ENCODE results near the gene SNF8.

DNA sequence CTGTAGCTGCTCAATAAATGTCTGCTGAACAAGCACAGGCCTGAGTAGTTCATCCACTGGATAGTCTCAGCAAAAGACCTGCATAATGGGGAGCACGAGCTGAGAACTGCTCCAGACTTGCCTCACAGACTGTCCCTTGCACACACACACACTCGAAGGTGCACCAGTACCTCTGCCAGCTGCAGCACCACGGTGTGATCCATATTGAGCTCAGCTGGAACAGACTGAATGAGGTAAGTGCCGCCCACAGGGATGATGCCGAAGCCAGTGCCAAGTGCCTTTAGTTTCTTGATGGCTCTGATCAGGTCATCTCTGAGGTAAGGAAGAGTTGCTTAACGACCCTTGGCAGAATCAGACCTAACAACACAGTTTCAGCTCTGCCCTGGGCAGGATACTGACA lies 11.6 kb downstream of the SNF8 start:
- TF ChIP-seq, protein P1, sequence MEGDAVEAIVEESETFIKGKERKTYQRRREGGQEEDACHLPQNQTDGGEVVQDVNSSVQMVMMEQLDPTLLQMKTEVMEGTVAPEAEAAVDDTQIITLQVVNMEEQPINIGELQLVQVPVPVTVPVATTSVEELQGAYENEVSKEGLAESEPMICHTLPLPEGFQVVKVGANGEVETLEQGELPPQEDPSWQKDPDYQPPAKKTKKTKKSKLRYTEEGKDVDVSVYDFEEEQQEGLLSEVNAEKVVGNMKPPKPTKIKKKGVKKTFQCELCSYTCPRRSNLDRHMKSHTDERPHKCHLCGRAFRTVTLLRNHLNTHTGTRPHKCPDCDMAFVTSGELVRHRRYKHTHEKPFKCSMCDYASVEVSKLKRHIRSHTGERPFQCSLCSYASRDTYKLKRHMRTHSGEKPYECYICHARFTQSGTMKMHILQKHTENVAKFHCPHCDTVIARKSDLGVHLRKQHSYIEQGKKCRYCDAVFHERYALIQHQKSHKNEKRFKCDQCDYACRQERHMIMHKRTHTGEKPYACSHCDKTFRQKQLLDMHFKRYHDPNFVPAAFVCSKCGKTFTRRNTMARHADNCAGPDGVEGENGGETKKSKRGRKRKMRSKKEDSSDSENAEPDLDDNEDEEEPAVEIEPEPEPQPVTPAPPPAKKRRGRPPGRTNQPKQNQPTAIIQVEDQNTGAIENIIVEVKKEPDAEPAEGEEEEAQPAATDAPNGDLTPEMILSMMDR (IDR thresholded peaks at IDR 0.05): no peak
- TF ChIP-seq POLR2A (IDR thresholded peaks at IDR 0.05) (no peak), POLR2AphosphoS5 (IDR thresholded peaks at IDR 0.05) (no peak)

Measured in breast epithelium (tissue), 3 donors.